Epithelial cell of proximal tubule (primary cell): ENCODE data around the gene RRP9. TPM values are rescaled to one million over a fixed set of nuclear protein-coding genes. Genes with fewer than 3 reads are reported as not detected.
A peak's percentile ranks its signal among the peaks of the same experiment; 100 is the strongest.

Experiments used
- DNase-seq: peaks from one replicate; pipeline ENCODE4 v3.0.0-alpha.2; 2011; ENCODE audit warnings: low read depth
- H3K4me3 ChIP-seq: 2 replicates; pipeline ENCODE4 v1.5.1; 2011; ENCODE audit warnings: low read depth, mild to moderate bottlenecking, low read length
- total RNA-seq: library from RNA; depleted of rRNA; stranded (reverse); fragments of >200 nt; gene quantifications from 2 replicates; pipeline ENCODE4 v1.2.3, GENCODE V29; 2015
- TF ChIP-seq, protein P1 (sequence below): conservative IDR thresholded peaks from 2 replicates; pipeline ENCODE4 v1.5.1; 2012; ENCODE audit warnings: low read depth, mild to moderate bottlenecking, low read length

RRP9 gene
- total RNA-seq, 1 donor from 2014 or later = 28.0 TPM

DNA sequence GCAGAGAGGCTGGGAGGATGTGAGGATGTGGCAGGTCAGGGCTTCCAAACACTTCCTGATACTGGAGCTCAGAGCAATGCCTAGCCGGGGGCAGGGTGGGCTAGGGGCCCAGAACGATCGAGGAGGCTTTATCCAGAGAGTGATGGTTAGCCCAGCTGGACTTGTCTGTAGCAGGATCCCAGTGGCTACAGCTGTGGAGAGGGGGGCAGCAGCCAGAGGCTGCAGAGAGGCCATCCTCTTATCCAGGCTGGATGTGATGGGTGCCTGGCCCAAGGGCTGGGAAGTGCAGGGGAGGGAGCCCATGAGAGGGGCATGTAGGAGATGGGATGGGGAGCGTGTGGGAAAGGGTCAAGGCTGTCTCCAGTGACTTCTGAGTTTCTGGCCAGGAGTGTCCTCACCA, 5.1 kb upstream of the RRP9 start:
- TF ChIP-seq, protein P1, sequence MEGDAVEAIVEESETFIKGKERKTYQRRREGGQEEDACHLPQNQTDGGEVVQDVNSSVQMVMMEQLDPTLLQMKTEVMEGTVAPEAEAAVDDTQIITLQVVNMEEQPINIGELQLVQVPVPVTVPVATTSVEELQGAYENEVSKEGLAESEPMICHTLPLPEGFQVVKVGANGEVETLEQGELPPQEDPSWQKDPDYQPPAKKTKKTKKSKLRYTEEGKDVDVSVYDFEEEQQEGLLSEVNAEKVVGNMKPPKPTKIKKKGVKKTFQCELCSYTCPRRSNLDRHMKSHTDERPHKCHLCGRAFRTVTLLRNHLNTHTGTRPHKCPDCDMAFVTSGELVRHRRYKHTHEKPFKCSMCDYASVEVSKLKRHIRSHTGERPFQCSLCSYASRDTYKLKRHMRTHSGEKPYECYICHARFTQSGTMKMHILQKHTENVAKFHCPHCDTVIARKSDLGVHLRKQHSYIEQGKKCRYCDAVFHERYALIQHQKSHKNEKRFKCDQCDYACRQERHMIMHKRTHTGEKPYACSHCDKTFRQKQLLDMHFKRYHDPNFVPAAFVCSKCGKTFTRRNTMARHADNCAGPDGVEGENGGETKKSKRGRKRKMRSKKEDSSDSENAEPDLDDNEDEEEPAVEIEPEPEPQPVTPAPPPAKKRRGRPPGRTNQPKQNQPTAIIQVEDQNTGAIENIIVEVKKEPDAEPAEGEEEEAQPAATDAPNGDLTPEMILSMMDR = no peak
- no peak overlapping the region for H3K4me3 ChIP-seq
- no peak for DNase-seq

DNA sequence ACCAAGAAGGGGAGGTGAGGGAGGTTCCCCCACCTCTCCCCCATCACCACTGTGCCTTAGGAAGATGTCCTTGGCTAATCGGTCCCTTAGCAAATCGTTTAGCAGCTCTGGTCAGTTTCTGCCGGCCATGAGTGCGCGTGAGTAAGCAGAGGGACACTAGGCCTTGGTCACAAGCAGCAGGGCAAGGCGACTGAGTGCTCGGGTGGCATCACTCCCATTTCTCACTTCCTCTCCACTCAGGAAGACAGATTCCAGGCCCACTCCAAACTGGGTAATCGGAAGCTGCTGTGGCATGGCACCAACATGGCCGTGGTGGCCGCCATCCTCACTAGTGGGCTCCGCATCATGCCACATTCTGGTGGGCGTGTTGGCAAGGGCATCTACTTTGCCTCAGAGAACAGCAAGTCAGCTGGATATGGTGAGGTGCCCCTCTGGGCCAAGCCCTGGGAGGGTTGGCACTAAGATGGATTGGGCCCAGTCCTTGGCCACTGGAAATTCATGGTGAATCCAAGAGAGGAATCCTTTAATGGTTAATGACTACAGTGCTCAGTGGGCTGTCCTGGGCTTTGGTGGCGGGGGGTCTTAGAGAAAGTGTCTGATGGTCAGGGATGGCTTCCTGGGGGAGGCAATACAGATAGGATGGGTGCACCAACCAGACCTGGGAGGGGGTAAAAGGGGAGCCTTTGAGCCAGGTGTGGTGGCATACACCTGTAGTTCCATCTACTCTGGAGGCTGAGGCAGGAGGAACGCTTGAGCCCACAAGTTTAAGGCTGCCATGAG, 4.4 kb upstream of the RRP9 start:
- no peak overlapping the region for H3K4me3 ChIP-seq
- no peak for DNase-seq
- TF ChIP-seq, protein P1 = no peak

DNA sequence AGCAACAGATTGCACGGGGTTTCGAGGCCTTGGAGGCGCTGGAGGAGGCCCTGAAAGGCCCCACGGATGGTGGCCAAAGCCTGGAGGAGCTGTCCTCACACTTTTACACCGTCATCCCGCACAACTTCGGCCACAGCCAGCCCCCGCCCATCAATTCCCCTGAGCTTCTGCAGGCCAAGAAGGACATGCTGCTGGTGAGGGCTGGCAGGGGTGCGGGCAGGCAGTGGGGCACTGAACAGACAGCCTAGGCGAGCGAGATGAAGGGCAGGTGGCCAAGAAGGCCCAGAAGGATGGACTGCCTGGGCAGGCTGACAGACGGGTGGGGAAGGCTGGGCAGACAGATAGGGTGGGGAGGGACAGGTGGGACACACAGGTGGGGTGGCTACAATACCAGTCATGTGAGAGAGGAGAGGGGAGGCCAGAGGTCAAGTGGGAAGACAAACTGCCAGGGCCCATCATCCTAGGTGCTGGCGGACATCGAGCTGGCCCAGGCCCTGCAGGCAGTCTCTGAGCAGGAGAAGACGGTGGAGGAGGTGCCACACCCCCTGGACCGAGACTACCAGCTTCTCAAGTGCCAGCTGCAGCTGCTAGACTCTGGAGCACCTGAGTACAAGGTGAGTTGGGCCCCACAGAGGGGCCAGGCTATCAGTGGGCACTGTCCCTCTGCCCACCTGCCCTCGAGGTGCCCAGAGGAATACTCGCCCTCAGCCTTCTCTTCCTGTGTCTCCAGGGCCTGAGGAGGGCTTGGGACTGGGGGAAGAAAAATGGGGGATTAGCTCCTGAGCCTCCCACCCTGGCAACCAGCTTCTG, 3.5 kb upstream of the RRP9 start:
- TF ChIP-seq, protein P1 = no peak
- DNase-seq = no peak

DNA sequence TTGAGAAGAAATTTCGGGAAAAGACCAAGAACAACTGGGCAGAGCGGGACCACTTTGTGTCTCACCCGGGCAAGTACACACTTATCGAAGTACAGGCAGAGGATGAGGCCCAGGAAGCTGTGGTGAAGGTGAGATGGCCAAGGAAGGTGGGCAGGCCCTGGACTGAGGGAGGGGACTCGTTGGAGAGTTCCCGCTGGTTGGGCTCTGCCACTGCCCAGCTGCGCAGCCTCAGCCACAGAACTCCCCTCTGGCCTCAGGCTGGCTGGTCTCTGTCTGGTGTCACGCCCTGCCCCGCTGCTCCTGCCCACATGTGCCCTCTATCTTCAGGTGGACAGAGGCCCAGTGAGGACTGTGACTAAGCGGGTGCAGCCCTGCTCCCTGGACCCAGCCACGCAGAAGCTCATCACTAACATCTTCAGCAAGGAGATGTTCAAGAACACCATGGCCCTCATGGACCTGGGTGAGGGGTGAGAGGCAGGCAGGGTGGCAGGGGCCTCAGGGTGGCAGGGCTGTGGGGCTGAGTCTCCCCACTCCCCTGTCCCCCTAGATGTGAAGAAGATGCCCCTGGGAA, 2.8 kb upstream of the RRP9 start:
- TF ChIP-seq, protein P1 = no peak

More for the DNA sequence above, 3.5 kb upstream of the RRP9 start:
- no peak overlapping the region for H3K4me3 ChIP-seq

DNA sequence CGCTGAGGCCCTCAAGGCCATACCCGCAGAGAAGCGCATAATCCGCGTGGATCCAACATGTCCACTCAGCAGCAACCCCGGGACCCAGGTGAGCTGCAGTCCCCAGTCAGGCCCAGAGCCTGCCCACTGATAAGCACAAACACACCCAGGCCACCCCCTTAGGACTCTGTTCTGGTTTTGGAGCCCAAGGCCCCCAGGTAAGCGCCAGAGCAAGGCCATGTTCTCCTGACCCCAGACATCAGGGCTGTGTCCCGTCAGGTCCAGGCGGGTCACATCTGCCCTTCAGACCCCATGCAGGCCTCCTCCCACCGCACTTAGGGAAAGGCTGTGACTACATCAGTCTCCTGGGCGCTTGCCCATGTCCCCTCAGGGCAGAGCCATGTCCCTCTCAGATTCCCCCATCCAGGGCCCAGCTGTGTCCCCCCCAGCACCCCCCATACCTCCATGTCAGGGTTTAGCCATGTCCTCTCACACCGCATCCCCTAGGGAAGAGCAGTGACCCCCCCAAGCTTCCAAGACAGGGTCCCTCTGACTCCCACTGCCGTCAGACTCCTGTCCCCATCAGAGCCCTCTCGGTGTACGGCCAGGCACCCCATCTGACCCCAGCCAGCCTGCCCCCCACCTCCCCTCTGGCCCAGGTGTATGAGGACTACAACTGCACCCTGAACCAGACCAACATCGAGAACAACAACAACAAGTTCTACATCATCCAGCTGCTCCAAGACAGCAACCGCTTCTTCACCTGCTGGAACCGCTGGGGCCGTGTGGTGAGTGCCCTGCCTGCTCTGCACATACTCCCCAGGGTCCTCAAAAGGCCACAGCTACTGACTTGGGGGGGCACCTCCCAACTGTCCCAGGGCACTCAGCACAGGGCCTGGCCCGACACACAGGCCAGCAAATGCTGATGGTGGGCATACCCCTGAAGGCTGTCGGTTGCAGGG, 2.0 kb upstream of the RRP9 start:
- peak overlapping the region; percentile 77 for H3K4me3 ChIP-seq
- DNase-seq = no peak
- TF ChIP-seq, protein P1 = no peak

More for the DNA sequence above, 2.8 kb upstream of the RRP9 start:
- H3K4me3 ChIP-seq = no peak overlapping the region
- DNase-seq = no peak
